Measurements from ENCODE around the gene SMIM1.

GRCh38 chr1:3735688-3736087 is 36.9 kb upstream of the SMIM1 start:
- no peak for TF ChIP-seq EZH2 (IDR thresholded peaks at IDR 0.05; ENCODE audit: low read length, missing control alignments)
- TF ChIP-seq, protein P1, sequence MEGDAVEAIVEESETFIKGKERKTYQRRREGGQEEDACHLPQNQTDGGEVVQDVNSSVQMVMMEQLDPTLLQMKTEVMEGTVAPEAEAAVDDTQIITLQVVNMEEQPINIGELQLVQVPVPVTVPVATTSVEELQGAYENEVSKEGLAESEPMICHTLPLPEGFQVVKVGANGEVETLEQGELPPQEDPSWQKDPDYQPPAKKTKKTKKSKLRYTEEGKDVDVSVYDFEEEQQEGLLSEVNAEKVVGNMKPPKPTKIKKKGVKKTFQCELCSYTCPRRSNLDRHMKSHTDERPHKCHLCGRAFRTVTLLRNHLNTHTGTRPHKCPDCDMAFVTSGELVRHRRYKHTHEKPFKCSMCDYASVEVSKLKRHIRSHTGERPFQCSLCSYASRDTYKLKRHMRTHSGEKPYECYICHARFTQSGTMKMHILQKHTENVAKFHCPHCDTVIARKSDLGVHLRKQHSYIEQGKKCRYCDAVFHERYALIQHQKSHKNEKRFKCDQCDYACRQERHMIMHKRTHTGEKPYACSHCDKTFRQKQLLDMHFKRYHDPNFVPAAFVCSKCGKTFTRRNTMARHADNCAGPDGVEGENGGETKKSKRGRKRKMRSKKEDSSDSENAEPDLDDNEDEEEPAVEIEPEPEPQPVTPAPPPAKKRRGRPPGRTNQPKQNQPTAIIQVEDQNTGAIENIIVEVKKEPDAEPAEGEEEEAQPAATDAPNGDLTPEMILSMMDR (conservative IDR thresholded peaks at IDR 0.05 in 1 of 2, IDR thresholded peaks at IDR 0.05 in 1 of 2; ENCODE audit: low read depth in 1 of 2, low read length in 2 of 2), result no peak

All from fibroblast of lung (primary cell).